A673 (cell line): ENCODE measurements around the gene HID1.

ENCODE experiments used
- EZH2 ChIP-seq: fragments of 200-600 bp; sonication (generic); IDR thresholded peaks from 2 replicates; pipeline ENCODE4 v1.6.1; 2017; ENCODE audit warnings: borderline replicate concordance, low read depth, mild to moderate bottlenecking, mixed read lengths, antibody characterized with exemption, low read length; ENCODE audit not compliant: poor library complexity, severe bottlenecking
- TF ChIP-seq, protein P1 (sequence below): fragments of 300-800, 200-600 bp; sonication (generic); conservative IDR thresholded peaks from 2 replicates; pipeline ENCODE4 v1.5.1; 2017; ENCODE audit warnings: low read depth, mild to moderate bottlenecking, antibody characterized with exemption, low read length, moderate library complexity, mixed read lengths

DNA sequence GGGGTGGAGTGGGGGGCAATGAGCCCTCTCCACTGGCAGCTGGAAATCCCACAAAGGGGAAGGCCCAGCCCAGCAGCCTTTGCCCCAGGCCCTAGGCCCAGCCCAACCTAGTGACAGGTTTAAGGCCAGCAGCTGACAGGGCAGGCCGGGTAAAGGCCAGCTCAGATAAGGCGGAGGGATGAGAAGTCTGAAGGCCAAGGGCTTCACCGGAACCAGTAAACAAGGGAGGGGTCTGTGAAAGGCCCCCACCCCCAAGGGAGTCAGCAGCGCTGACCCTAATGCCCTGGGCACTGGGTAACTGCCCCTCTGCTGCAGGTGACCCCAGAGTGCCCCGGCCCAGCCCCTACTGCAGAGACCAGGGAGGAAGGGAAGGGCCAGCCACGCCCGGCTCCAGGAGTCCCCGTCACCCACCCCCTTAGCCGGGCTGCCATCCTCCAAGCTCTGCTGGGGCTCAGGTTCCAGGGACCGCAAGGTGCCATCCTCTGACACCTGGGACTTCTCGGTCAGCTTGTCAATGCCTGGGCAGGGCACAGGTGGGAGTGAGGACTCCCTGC is 19.3 kb downstream of the HID1 start:
- TF ChIP-seq, protein P1, sequence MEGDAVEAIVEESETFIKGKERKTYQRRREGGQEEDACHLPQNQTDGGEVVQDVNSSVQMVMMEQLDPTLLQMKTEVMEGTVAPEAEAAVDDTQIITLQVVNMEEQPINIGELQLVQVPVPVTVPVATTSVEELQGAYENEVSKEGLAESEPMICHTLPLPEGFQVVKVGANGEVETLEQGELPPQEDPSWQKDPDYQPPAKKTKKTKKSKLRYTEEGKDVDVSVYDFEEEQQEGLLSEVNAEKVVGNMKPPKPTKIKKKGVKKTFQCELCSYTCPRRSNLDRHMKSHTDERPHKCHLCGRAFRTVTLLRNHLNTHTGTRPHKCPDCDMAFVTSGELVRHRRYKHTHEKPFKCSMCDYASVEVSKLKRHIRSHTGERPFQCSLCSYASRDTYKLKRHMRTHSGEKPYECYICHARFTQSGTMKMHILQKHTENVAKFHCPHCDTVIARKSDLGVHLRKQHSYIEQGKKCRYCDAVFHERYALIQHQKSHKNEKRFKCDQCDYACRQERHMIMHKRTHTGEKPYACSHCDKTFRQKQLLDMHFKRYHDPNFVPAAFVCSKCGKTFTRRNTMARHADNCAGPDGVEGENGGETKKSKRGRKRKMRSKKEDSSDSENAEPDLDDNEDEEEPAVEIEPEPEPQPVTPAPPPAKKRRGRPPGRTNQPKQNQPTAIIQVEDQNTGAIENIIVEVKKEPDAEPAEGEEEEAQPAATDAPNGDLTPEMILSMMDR, result no peak
- no peak for TF ChIP-seq EZH2
